Lower leg skin (tissue), 3 donors: ENCODE results near the gene EBF4.

Source experiments
- CTCF ChIP-seq, 3 donors: fragments of 450-650 bp; IDR thresholded peaks; one replicate each; pipeline ENCODE4 v1.5.1; 2016; ENCODE audit warnings: antibody characterized with exemption in 3 of 3, mild to moderate bottlenecking in 3 of 3, moderate library complexity in 2 of 3
- POLR2A ChIP-seq, 2 donors: fragments of 450-650 bp; IDR thresholded peaks; one replicate each; pipeline ENCODE4 v1.6.1; 2016 to 2017; ENCODE audit warnings: antibody characterized with exemption in 2 of 2, mild to moderate bottlenecking in 1 of 2, moderate library complexity in 1 of 2

- TF ChIP-seq POLR2A (IDR thresholded peaks at IDR 0.05), result no peak
- TF ChIP-seq CTCF (IDR thresholded peaks at IDR 0.05), result no peak
Measured at GRCh38 chr20:2706688-2707352, 14.2 kb downstream of the EBF4 start.
